Skin epidermis (tissue), 12 donors: Measurements from ENCODE around the gene HMX2.
"Not testable (repeated sequence)": the region's sequence is repeated elsewhere in the genome, so short reads cannot be mapped to it uniquely, and the experiment has no call there.

ENCODE experiments used
- H3K27ac ChIP-seq, 21 experiments: fragments of 200-600 bp; sonication (generic) in 11 of 21; one replicate each; pipeline ENCODE4 v1.5.0; 2020; ENCODE audit warnings: mild to moderate bottlenecking in 3 of 21, inconsistent platforms in 2 of 21, moderate library complexity in 2 of 21
- H3K4me3 ChIP-seq, 7 experiments: fragments of 200-600 bp; sonication (generic) in 2 of 7; one replicate each; pipeline ENCODE4 v1.5.0; 2020; ENCODE audit warnings: inconsistent platforms in 2 of 7, mild to moderate bottlenecking in 2 of 7, moderate library complexity in 1 of 7

HMX2 gene

GRCh38 chr10:123149568-123150270 is 1.8 kb downstream of the HMX2 start:
- peak overlapping the region; percentile 19 to 44 (median 23) for H3K4me3 ChIP-seq
- no peak overlapping the region for H3K27ac ChIP-seq

- H3K27ac ChIP-seq = no peak overlapping the region
These were observed 2.5 kb downstream of the HMX2 start for GRCh38 chr10:123150271-123150985.

GRCh38 chr10:123150986-123151736 is 3.2 kb downstream of the HMX2 start:
- Histone ChIP-seq H3K27ac (no peak overlapping the region), H3K4me3 (peak overlapping the region in 6 of 7 experiments; percentile 3 to 17 (median 13))

More at GRCh38 chr10:123150271-123150985, 2.5 kb downstream of the HMX2 start:
- peak overlapping the region; percentile 3 to 44 (median 20) for H3K4me3 ChIP-seq

GRCh38 chr10:123151737-123152135 is 3.8 kb downstream of the HMX2 start:
- no peak overlapping the region for H3K27ac ChIP-seq
- H3K4me3 ChIP-seq = peak overlapping the region in 1 of 7 experiments; percentile 14

- peak overlapping the region in 2 of 7 experiments; percentile 73 to 100 for H3K4me3 ChIP-seq
- H3K27ac ChIP-seq = peak overlapping the region in 1 of 21 experiments; percentile 91
These were observed 5.7 kb downstream of the HMX2 start for GRCh38 chr10:123153486-123154091.

GRCh38 chr10:123154092-123154710 is 6.3 kb downstream of the HMX2 start, which contains the start of gene BUB3:
TSS of gene BUB3 (plus strand) at chr10:123154402. CDS start at chr10:123154918, 516 bp downstream.
- peak within 1 kb of the TSS; percentile 73 to 100 (median 90) for H3K4me3 ChIP-seq

GRCh38 chr10:123154711-123155505 is 7.0 kb downstream of the HMX2 start:
- peak overlapping the region; percentile 8 to 97 (median 89) for H3K27ac ChIP-seq

More at GRCh38 chr10:123154092-123154710, 6.3 kb downstream of the HMX2 start, which contains the start of gene BUB3:
- peak within 1 kb of the TSS; percentile 8 to 97 (median 89) for H3K27ac ChIP-seq

GRCh38 chr10:123156078-123156477 is 8.1 kb downstream of the HMX2 start:
- Histone ChIP-seq H3K4me3 (no peak overlapping the region), H3K27ac (no peak overlapping the region)

More at GRCh38 chr10:123154711-123155505, 7.0 kb downstream of the HMX2 start:
- peak overlapping the region; percentile 73 to 100 (median 90) for H3K4me3 ChIP-seq

- Histone ChIP-seq H3K27ac (no peak overlapping the region), H3K4me3 (no peak overlapping the region)
These were observed 9.3 kb downstream of the HMX2 start for GRCh38 chr10:123157210-123157609.

- Histone ChIP-seq H3K4me3 (no peak overlapping the region), H3K27ac (no peak overlapping the region)
These were observed 10.7 kb downstream of the HMX2 start for GRCh38 chr10:123158682-123159081.

GRCh38 chr10:123160311-123160980 is 12.5 kb downstream of the HMX2 start:
- H3K4me3 ChIP-seq = no peak overlapping the region
- H3K27ac ChIP-seq = no peak overlapping the region

- no peak overlapping the region for H3K4me3 ChIP-seq
These were observed 16.4 kb downstream of the HMX2 start for GRCh38 chr10:123164319-123164718.

GRCh38 chr10:123165445-123166072 is 17.6 kb downstream of the HMX2 start:
- H3K4me3 ChIP-seq = no peak overlapping the region
- H3K27ac ChIP-seq = no peak overlapping the region

More at GRCh38 chr10:123164319-123164718, 16.4 kb downstream of the HMX2 start:
- no peak overlapping the region for H3K27ac ChIP-seq

- Histone ChIP-seq H3K27ac (no peak overlapping the region), H3K4me3 (no peak overlapping the region)
These were observed 18.7 kb downstream of the HMX2 start for GRCh38 chr10:123166618-123167017.

GRCh38 chr10:123170961-123171360 is 23.0 kb downstream of the HMX2 start:
- no peak overlapping the region for H3K4me3 ChIP-seq
- no peak overlapping the region for H3K27ac ChIP-seq

- H3K4me3 ChIP-seq, H3K27ac ChIP-seq: not testable (repeated sequence)
These were observed 23.7 kb downstream of the HMX2 start for GRCh38 chr10:123171616-123172015.
